MM.1S (cell line): Measurements from ENCODE around the gene IGSF9B.

Experiments
- DNase-seq: peaks from one replicate; pipeline ENCODE4 v3.0.0-alpha.2; 2015
- H2AFZ ChIP-seq: fragments of 300-600 bp; sonication (generic); 2 replicates; pipeline ENCODE4 v1.6.0; 2016; ENCODE audit warnings: antibody characterized with exemption, low read length
- H3F3A ChIP-seq: fragments of 300-600 bp; sonication (generic); 2 replicates; pipeline ENCODE4 v1.6.1; 2016; ENCODE audit warnings: mild to moderate bottlenecking, antibody characterized with exemption, low read length, moderate library complexity, mixed read lengths; ENCODE audit not compliant: insufficient read depth
- H3K27ac ChIP-seq: fragments of 300-600 bp; sonication (generic); 2 replicates; pipeline ENCODE4 v1.5.1; 2016; ENCODE audit warnings: mild to moderate bottlenecking, low read length
- H3K27me3 ChIP-seq: fragments of 300-600 bp; sonication (generic); replicated peaks from 2 replicates; pipeline ENCODE4 v1.6.0; 2016; ENCODE audit warnings: low read length; ENCODE audit not compliant: insufficient read depth
- H3K36me3 ChIP-seq: fragments of 300-600 bp; sonication (generic); replicated peaks from 2 replicates; pipeline ENCODE4 v1.6.1; 2016; ENCODE audit warnings: mild to moderate bottlenecking, low read length, mixed read lengths; ENCODE audit not compliant: insufficient read depth
- H3K4me1 ChIP-seq: fragments of 300-600 bp; sonication (generic); 2 replicates; pipeline ENCODE4 v1.6.1; 2016; ENCODE audit warnings: low read length, mixed read lengths
- H3K4me2 ChIP-seq: fragments of 300-600 bp; sonication (generic); 2 replicates; pipeline ENCODE4 v1.6.0; 2016; ENCODE audit warnings: low read depth, low read length
- H3K4me3 ChIP-seq: fragments of 300-600 bp; sonication (generic); 2 replicates; pipeline ENCODE4 v1.5.1; 2016; ENCODE audit warnings: low read length, mixed read lengths
- H3K79me2 ChIP-seq: fragments of 300-600 bp; sonication (generic); 2 replicates; pipeline ENCODE4 v1.6.1; 2016; ENCODE audit warnings: mixed run types, low read length, mixed read lengths
- H3K9ac ChIP-seq: fragments of 300-600 bp; sonication (generic); 2 replicates; pipeline ENCODE4 v1.6.1; 2016; ENCODE audit warnings: low read length, mixed read lengths
- H3K9me2 ChIP-seq: fragments of 300-600 bp; sonication (generic); replicated peaks from 2 replicates; pipeline ENCODE4 v1.6.1; 2016; ENCODE audit warnings: mild to moderate bottlenecking, low read length, mixed read lengths; ENCODE audit not compliant: insufficient read depth
- H3K9me3 ChIP-seq: fragments of 300-600 bp; sonication (generic); replicated peaks from 2 replicates; pipeline ENCODE4 v1.6.1; 2016; ENCODE audit warnings: mild to moderate bottlenecking, low read length, mixed read lengths; ENCODE audit not compliant: insufficient read depth
- H4K20me1 ChIP-seq: fragments of 300-600 bp; sonication (generic); 2 replicates; pipeline ENCODE4 v1.6.1; 2016; ENCODE audit warnings: mild to moderate bottlenecking, low read length, moderate library complexity, mixed read lengths; ENCODE audit not compliant: insufficient read depth
- CTCF ChIP-seq: fragments of 300-600 bp; sonication (generic); IDR thresholded peaks from 2 replicates; pipeline ENCODE4 v1.5.1; 2016; ENCODE audit warnings: antibody characterized with exemption, low read length, mixed read lengths
- EZH2 ChIP-seq: fragments of 300-600 bp; sonication (generic); optimal IDR thresholded peaks from 2 replicates; pipeline ENCODE3; 2017; ENCODE audit warnings: low read depth, mild to moderate bottlenecking, antibody characterized with exemption, low read length, mixed read lengths
- EZH2phosphoT487 ChIP-seq: fragments of 300-600 bp; sonication (generic); IDR thresholded peaks from 2 replicates; pipeline ENCODE4 v1.6.1; 2018; ENCODE audit warnings: antibody characterized with exemption, low read length

IGSF9B gene

DNA sequence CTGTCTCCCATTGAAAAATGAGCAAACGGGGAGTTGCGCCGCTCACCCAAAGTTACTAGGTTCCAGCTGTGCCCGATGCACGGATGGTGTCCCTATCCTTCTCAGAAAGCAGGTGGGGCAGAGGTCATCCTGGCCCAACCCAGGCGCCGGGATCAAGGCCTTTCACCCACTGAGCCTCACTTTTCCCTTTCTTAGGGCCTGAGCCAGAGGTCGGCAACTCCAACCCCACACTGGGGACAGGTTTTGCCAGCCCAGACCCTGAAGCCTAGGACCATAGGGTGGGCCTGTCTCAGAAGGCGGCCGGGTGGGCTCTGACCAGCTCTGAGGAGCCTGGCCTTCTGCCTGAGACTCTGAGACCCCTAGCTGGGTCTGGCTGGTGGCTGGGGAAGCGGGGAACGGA lies 6.3 kb downstream of the IGSF9B start:
- H3K27me3 ChIP-seq: no peaks in the 10 kb centered on the region
- no peak overlapping the region for H3K9ac ChIP-seq
- H3K36me3 ChIP-seq: no peaks in the 10 kb centered on the region
- no peaks in the 10 kb centered on the region for H4K20me1 ChIP-seq
- H3K4me2 ChIP-seq: no peak overlapping the region
- H3K4me1 ChIP-seq: no peaks in the 10 kb centered on the region
- H3K9me2 ChIP-seq: no peaks in the 10 kb centered on the region
- H3K27ac ChIP-seq: no peak overlapping the region
- H3K9me3 ChIP-seq: no peaks in the 10 kb centered on the region
- no peak for TF ChIP-seq EZH2
- no peak for TF ChIP-seq EZH2phosphoT487
- no peak overlapping the region for H2AFZ ChIP-seq
- no peak overlapping the region for H3K4me3 ChIP-seq
- H3F3A ChIP-seq: no peaks in the 10 kb centered on the region
- H3K79me2 ChIP-seq: no peaks in the 10 kb centered on the region
- DNase-seq: no peak

GRCh38 chr11:133949129-133949528 lies 7.6 kb downstream of the IGSF9B start:
- no peaks in the 10 kb centered on the region for H3K36me3 ChIP-seq
- DNase-seq: no peak
- no peaks in the 10 kb centered on the region for H3K9me3 ChIP-seq
- H2AFZ ChIP-seq: no peak overlapping the region
- no peaks in the 10 kb centered on the region for H3F3A ChIP-seq
- TF ChIP-seq EZH2phosphoT487 (no peak), EZH2 (no peak), CTCF (no peak)
- no peaks in the 10 kb centered on the region for H3K9me2 ChIP-seq
- H3K79me2 ChIP-seq: no peaks in the 10 kb centered on the region
- H3K4me1 ChIP-seq: no peaks in the 10 kb centered on the region
- H4K20me1 ChIP-seq: no peaks in the 10 kb centered on the region
- no peak overlapping the region for H3K9ac ChIP-seq
- no peak overlapping the region for H3K4me3 ChIP-seq
- H3K4me2 ChIP-seq: no peak overlapping the region
- H3K27ac ChIP-seq: no peak overlapping the region
- no peaks in the 10 kb centered on the region for H3K27me3 ChIP-seq

GRCh38 chr11:133948711-133949110 lies 8.1 kb downstream of the IGSF9B start:
- Histone ChIP-seq H3K27ac (no peak overlapping the region), H4K20me1 (no peaks in the 10 kb centered on the region), H2AFZ (no peak overlapping the region), H3K4me1 (no peaks in the 10 kb centered on the region), H3K27me3 (no peaks in the 10 kb centered on the region), H3K9me3 (no peaks in the 10 kb centered on the region), H3F3A (no peaks in the 10 kb centered on the region), H3K9ac (no peak overlapping the region), H3K79me2 (no peaks in the 10 kb centered on the region), H3K4me2 (no peak overlapping the region), H3K9me2 (no peaks in the 10 kb centered on the region), H3K4me3 (no peak overlapping the region), H3K36me3 (no peaks in the 10 kb centered on the region)
- TF ChIP-seq CTCF (no peak), EZH2phosphoT487 (no peak), EZH2 (no peak)
- no peak for DNase-seq

DNA sequence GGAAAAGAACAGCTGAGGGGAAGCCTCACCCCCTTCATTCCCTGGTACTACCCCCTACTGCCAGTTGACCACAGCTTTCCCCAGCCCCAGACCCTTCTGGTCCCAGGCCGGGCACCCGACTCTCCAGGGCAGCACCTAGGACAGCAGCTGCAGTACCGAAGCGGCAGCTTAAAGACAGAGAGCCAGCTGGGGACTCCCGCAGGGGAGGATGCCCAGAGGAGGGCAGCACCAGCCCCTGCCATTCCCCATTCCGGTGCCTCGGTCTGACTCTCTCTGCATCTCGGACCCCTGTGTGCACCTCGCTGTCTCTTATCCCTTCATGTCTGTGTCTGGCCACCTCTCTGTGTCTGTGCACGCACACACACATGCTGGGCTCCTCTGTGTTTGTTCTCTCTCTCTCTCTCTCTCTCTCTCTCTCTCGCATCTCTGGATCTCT lies 9.4 kb downstream of the IGSF9B start:
- Histone ChIP-seq H3K4me2 (no peak overlapping the region), H3K79me2 (no peaks in the 10 kb centered on the region), H3K36me3 (no peaks in the 10 kb centered on the region), H3K9me3 (no peaks in the 10 kb centered on the region), H2AFZ (no peak overlapping the region), H3K4me3 (no peak overlapping the region), H3K27me3 (no peaks in the 10 kb centered on the region), H3K4me1 (no peaks in the 10 kb centered on the region), H4K20me1 (no peaks in the 10 kb centered on the region), H3K27ac (no peak overlapping the region), H3K9ac (no peak overlapping the region), H3F3A (no peaks in the 10 kb centered on the region), H3K9me2 (no peaks in the 10 kb centered on the region)
- no peak for DNase-seq
- TF ChIP-seq EZH2phosphoT487 (no peak), CTCF (no peak), EZH2 (no peak)
